GM06990 (cell line): ENCODE results near the gene ZNG1A.
"Not testable (repeated sequence)": the region's sequence is repeated elsewhere in the genome, so short reads cannot be mapped to it uniquely, and the experiment has no call there.

Source experiments
- DNase-seq: peaks from one replicate; pipeline ENCODE4 v3.0.0-alpha.2; 2011; ENCODE audit not compliant: insufficient read length; ENCODE audit errors: extremely low read depth
- H3K27me3 ChIP-seq: replicated peaks from 2 replicates; pipeline ENCODE4 v1.6.0; 2011; ENCODE audit warnings: low read length; ENCODE audit not compliant: control insufficient read depth, insufficient read depth
- H3K36me3 ChIP-seq: 2 replicates; pipeline ENCODE4 v1.5.1; 2011; ENCODE audit warnings: low read length; ENCODE audit not compliant: control insufficient read depth, insufficient read depth
- H3K4me3 ChIP-seq: replicated peaks from 2 replicates; pipeline ENCODE4 v1.5.1; 2011; ENCODE audit warnings: low read depth, mild to moderate bottlenecking, control low read depth, low read length
- TF ChIP-seq, protein P1 (sequence below): IDR thresholded peaks from 2 replicates; pipeline ENCODE4 v1.5.1; 2011; ENCODE audit warnings: low read length, control low read depth, mild to moderate bottlenecking, inconsistent platforms; ENCODE audit not compliant: insufficient read depth, poor library complexity, severe bottlenecking

ZNG1A gene

DNA sequence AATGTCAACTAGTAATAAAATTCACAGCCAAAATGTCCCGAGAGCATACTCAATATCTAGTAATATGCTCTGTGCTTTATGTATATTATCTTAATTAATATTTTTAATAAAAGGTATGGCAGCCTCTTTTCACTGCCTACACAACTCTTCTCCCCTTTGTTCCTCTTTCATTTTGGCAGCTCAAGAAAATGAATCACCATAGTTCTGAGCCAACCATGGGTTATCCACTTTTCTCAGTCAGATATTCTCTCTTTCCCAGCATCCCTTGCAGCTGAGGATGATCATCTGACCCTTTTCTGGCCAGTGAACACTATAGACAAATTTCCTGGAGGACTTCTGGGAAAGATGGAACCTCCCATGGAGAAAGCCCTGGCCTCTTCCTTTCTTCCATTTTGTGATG is 27.6 kb upstream of the ZNG1A start:
- Histone ChIP-seq H3K36me3 (no peaks in the 10 kb centered on the region), H3K27me3 (no peaks in the 10 kb centered on the region), H3K4me3 (no peak overlapping the region)
- DNase-seq = no peak
- TF ChIP-seq, protein P1, sequence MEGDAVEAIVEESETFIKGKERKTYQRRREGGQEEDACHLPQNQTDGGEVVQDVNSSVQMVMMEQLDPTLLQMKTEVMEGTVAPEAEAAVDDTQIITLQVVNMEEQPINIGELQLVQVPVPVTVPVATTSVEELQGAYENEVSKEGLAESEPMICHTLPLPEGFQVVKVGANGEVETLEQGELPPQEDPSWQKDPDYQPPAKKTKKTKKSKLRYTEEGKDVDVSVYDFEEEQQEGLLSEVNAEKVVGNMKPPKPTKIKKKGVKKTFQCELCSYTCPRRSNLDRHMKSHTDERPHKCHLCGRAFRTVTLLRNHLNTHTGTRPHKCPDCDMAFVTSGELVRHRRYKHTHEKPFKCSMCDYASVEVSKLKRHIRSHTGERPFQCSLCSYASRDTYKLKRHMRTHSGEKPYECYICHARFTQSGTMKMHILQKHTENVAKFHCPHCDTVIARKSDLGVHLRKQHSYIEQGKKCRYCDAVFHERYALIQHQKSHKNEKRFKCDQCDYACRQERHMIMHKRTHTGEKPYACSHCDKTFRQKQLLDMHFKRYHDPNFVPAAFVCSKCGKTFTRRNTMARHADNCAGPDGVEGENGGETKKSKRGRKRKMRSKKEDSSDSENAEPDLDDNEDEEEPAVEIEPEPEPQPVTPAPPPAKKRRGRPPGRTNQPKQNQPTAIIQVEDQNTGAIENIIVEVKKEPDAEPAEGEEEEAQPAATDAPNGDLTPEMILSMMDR = no peak

DNA sequence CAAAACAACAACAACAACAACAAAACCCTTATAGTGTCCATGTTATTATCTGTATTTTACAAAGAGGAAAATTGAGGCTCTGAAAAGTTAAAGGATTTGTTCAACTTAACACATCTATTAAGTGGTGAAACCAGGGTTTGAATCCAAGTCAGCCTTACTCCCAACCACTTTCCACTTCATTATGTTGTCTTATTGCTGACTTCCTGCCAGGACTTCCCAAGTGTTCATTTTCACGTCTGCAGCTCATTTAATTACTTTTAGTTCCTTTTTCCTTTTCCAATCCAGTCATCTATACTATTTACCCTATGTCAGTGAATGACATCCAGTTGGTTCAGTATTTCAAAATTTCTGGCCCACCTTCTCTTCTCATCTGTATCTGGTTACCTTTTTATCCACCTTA is 20.7 kb upstream of the ZNG1A start:
- H3K27me3 ChIP-seq, DNase-seq, H3K36me3 ChIP-seq, H3K4me3 ChIP-seq: not testable (repeated sequence)

DNA sequence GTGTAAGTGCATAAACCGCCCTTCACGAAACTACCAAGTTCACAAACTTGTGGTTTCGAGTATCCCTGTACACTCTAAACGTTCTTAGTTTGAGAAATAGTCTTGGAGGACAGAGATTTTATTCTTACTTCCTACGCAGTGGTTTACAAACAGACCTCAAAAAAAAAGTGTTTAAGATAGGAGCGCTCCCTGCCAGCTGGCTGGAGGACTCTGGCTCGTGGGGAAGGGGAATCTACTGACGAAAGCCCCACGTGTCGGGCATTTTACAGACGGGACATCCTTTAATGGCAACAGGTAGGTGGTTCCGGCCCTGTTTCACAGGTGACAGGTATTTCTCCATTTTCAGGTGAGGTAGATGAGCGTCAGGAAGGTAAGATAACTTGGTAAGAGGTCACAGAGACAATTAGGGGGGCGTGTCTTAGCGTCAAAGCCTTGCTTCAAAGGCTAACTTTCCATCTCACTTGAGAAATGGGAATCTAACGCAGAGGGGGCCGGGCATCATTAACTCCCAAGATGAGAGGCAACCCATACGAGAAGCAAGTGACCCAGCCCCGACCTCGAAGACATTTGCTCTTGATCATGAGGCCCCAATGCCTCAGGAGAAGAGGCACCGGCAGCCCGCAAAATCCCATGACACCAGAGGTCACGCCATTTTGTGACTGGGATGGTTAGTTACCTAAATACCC is 573 bp downstream of the ZNG1A start:
- DNase-seq, H3K36me3 ChIP-seq, H3K27me3 ChIP-seq: not testable (repeated sequence)
- H3K4me3 ChIP-seq = peak overlapping the region; percentile 44

DNA sequence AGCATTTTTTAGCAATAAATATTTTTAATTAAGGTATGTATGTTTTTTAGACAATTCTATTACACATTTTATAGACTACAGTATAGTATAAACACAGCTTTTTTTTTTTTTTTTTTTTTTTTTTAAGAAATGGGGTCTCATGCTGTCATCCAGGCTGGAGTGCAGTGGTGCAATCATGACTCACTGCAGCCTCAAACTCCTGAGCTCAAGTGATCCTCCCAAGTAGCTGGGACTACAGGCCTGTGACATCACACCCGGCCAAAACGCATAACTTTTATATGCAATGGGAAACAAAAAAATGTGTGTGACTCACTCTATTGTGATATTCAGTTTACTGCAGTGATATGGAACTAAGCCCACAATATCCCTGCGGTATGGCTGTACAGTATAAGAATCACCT is 9.1 kb downstream of the ZNG1A start:
- not testable (repeated sequence) for H3K4me3 ChIP-seq, DNase-seq, H3K36me3 ChIP-seq, H3K27me3 ChIP-seq

DNA sequence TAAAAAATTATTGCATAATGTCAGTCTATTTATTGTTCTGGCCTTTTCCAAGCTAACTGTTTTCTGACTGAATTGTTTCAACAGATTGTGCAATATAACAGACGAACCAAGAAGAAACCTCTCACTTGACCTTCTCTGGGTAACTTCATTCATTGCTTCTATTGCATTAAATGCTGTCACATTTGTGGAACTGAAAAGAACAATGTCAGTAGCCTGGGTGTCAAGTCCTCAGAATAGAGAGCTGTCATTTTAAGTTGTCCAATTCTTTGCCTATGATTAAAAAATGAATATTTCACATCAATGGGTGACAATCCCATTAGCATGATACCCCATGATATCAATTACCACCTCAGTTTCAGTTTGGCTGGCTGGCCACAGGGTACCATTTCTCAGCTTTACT is 19.0 kb downstream of the ZNG1A start:
- not testable (repeated sequence) for H3K36me3 ChIP-seq, H3K27me3 ChIP-seq, DNase-seq, H3K4me3 ChIP-seq

DNA sequence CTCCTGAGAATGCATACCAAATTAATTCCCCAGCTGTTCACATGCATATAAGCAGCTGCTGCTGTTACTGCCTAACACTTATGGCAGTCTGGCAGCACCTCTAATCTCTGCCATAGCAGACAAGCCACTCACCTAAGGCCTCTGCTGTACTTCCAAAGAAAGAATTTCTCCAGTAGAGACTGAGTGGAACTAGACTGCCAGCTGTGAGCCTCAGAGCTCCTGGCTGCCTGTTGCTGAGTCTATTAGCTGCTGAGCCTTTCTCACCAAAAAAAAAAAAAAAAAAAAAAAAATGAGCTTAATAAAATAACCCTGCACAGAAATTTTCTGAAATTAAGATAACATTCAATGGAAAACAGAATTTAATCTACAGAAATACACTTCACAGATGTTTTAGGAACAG is 27.7 kb downstream of the ZNG1A start:
- not testable (repeated sequence) for H3K36me3 ChIP-seq, DNase-seq, H3K4me3 ChIP-seq, H3K27me3 ChIP-seq

DNA sequence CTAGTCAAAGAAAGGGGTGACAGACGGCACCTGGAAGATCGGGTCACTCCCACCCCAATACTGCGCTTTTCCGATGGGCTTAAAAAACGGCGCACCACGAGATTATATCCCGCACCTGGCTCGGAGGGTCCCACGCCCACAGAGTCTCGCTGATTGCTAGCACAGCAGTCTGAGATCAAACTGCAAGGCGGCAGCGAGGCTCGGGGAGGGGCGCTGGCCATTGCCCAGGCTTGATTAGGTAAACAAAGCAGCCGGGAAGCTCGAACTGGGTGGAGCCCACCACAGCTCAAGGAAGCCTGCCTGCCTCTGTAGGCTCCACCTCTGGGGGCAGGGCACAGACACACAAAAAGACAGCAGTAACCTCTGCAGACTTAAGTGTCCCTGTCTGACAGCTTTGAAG is 39.0 kb downstream of the ZNG1A start:
- not testable (repeated sequence) for H3K4me3 ChIP-seq, H3K36me3 ChIP-seq, DNase-seq, H3K27me3 ChIP-seq

DNA sequence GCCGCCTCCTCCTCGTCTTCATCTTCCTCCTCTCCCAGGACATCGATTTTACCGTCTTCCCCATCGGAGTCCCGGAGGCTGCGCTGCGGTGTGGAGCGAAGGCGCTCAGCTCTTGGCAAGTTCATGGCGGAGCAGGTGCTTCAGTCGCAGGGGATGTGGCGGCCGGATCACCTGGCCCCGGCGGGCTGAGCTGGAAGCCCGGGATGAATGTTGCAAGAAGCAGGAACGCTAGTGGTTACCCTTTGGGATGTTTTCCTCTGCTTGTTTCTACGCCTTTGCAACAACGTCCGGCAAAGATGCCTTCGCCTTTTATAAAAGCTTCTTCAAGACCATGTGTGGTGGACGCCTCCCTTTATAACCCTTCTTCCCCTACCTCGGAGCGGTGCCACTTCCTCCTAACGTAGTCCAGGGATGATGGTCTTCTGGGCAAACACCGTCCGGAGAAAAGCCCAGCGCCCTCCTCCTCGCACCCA is 60.8 kb downstream of the ZNG1A start, which contains the start of gene FOXD4:
FOXD4 (minus strand) TSS at position 423 of the 473 bp plus-strand sequence; CDS start at position 125, 298 bp downstream.
- H3K36me3 ChIP-seq, H3K4me3 ChIP-seq, H3K27me3 ChIP-seq, DNase-seq: not testable (repeated sequence)

DNA sequence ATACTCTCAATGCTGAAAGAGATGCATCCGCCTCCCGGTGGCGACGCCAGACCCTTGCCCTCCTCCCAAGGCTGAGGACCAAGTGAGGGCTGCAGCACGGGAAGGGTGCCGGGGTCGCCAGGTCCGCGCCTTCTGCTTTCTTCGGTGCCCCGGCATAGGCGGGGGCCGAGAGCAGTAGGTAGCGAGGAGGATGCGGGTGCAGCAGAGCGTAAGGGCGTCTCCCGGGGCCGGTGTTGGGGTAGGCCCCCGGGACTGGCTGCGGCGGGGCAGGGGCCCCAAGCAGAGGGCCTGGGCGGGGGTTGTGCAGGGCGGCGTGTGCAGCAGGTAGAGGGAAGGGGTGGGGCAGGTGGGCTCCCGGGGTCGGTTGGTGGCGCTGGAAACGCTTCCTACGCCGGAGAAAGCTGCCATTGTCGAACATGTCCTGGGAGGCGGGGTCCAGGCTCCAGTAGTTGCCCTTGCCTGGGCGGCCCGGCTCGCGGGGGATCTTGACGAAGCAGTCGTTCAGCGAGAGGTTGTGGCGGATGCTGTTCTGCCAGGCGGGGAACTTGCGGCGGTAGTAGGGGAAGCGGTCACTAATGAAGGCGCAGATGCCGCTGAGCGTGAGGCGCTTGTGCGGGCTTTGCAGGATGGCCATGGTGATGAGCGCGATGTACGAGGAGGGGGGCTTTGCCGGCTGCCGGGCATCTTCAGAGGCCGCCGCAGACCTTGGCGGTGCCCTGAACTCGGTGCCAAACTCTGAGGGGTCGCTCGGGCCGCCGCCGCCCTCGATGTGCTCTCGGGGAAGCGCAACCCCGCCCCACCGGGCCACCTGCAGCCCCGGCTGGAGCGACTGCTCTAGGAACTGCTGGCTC is 61.5 kb downstream of the ZNG1A start:
- not testable (repeated sequence) for H3K4me3 ChIP-seq, H3K27me3 ChIP-seq, H3K36me3 ChIP-seq, DNase-seq

DNA sequence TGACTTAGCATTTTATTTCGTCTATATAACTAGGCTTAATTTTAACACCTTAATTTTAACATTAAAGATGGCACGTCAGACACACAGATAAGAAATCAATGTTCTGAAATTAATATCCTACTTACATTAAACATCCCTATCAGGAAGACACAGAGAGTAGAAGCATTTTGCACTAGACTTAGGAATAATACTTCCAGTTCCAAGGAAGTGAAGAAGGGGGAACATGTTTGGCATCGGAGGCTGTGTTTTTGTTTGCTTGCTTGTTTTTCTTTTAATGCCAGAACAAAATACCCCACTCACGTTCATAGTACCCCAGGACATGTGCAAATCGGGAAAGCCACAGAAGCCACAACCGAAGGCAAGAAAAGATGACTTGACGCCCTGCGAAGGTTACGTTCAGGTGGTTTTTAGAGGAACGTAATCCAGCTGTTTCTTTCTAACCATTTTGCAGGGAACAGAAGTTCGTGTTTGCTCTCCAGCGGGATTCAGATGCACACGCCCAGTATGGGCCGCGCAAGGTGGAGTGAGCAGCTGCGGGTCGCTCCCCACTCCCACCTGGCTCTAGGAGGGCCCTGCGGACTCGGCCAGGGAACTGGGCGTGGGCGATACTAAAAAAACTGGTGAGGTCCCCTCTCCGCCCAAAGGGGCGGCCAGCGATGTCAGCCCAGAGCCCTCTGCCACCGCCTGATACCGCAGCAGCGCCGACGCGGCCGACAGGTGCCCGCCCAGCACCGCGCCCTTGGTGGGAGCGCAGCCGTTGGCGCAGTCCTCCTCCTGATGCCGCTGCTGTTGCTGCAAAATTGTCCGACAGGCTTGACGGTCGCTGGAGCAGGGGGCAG is 62.4 kb downstream of the ZNG1A start:
- not testable (repeated sequence) for H3K27me3 ChIP-seq, H3K36me3 ChIP-seq, H3K4me3 ChIP-seq, DNase-seq

DNA sequence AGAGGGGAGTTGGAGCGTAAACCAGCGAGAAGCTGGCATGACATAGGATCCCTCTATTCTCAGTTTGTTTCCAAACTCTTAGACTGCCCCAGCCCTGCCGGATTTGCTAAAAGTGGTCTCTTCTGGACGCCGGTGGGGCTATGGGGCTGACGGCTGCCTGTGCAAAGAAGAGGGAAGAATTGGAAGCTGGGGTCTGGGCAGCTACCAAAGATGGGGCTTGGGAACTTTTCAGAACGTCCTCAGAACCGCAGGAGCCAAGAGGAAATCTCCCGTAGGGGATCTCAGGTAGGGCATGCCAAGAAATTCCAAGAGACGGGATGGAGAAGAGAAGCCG is 63.8 kb downstream of the ZNG1A start:
- not testable (repeated sequence) for H3K27me3 ChIP-seq, H3K4me3 ChIP-seq, DNase-seq, H3K36me3 ChIP-seq

DNA sequence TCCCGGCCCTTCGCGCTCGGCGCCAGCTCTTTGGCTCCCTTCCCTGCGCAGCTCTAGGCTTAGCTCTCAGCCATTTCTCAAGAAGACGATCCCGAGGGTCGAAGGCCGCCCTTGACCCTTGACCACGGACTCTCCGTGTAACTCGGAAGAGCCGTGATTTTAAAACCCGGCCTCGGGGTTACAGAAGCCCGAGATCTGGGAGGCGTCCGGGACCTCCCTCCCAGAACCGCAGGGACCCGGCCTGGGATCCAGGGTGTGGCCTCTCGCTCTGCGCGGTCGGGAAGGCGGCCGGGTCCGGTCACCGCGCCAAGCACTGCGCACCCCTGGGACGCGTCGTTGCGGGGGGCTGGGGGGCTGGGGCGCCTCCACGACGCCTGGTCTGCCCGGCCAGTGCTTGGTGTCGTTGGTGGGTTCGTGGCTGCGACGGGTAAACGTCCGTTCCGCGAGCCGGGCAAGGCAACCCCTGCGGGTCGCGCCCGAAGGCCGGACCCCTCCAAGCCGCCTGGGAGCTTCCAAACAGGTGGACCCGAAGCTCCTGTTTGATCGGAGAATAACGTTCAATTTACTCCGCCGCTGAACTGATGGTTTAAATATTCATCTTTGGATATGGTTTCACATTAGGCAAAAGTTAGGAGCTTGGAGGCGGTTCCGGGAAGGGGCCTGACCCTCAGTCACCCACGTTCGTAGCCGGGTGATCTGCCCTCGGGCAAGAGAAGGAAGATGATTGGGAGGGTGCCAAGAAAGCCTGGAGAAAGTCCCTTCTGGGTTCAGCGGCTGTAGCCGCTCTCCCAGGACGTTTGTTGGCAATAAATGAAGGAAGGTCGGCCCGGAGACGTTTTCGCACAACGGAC is 64.4 kb downstream of the ZNG1A start:
- H3K27me3 ChIP-seq, H3K36me3 ChIP-seq, DNase-seq: not testable (repeated sequence)
- peak overlapping the region; percentile 49 for H3K4me3 ChIP-seq
